Measurements from ENCODE around the gene PDCD6IP.

PDCD6IP gene

DNA sequence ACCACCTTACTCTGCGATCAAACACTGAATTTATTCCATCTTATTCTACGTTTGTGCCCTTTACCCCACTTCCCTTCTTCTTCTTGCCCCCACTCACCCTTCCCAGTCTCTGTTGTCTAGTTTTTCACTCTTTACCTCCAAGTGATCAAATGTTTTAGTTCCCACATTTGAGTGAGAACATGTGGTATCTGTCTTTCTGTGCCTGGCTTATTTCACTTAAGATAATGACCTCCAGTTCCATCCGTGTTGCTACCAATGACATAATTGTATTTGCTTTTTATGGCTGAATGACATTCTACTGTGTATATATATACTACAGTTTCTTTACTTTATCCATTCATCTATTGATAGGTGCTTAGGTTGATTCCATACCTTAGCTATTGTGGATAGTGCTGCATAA, 78.8 kb downstream of the PDCD6IP start:
- no peak overlapping the region for H3K4me3 ChIP-seq (ENCODE audit: low read depth, low read length)
- no peaks in the 10 kb centered on the region for H3K4me1 ChIP-seq (ENCODE audit: control insufficient read depth, insufficient read depth, low read length)
- no peaks in the 10 kb centered on the region for H3K36me3 ChIP-seq (ENCODE audit: control insufficient read depth in 2 of 2, insufficient read depth in 1 of 2, low read length in 2 of 2)
- CTCF ChIA-PET, result interaction anchor here (0.6 kb wide), 1 partner anchor 139 kb away, joined by 4 read pairs; no protein-coding TSS in a partner anchor
- no peak overlapping the region for H3K27ac ChIP-seq (ENCODE audit: extremely low read depth, low read depth, low read length)
- no peaks in the 10 kb centered on the region for H3K9me3 ChIP-seq (ENCODE audit: control insufficient read depth, insufficient read depth, low read depth, low read length)
- no peak for TF ChIP-seq ZNF121 (tag by site-specific recombination; IDR thresholded peaks at IDR 0.05)
- POLR2A ChIA-PET, result no interaction called here

DNA sequence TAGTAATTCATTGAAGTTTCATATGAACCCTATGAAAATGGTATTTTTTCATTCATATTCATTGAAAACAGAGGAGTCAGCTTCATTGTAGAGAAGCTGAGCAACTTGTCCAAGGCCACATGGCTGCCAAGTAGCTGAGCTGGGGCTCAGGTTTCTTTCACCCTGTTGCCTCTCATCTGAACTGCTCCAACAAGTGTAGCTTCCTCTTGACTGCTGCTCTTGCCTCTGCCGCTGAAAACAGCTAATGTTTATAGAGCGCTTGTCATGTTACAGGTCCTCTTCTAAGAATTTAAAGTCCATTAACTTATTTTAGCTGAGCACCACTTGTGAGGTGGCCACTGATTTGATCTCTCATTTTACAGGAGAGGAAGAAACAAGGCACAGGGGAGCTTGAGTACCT, 81.1 kb downstream of the PDCD6IP start:
- TF ChIP-seq ZNF354C (tag by site-specific recombination; IDR thresholded peaks at IDR 0.05; ENCODE audit: borderline replicate concordance, low read depth) (no peak), ZNF76 (tag by site-specific recombination; IDR thresholded peaks at IDR 0.05; ENCODE audit: borderline replicate concordance, low read depth) (no peak), SCRT2 (tag by site-specific recombination; IDR thresholded peaks at IDR 0.05) (peak; percentile 90), KLF16 (tag by site-specific recombination; IDR thresholded peaks at IDR 0.05) (no peak), ZNF341 (tag by site-specific recombination; IDR thresholded peaks at IDR 0.05; ENCODE audit: low read depth) (no peak), ZNF146 (tag by site-specific recombination; IDR thresholded peaks at IDR 0.05) (no peak), SCRT1 (tag by site-specific recombination; IDR thresholded peaks at IDR 0.05; ENCODE audit: borderline replicate concordance) (peak; percentile 84), ZFP3 (tag by site-specific recombination; IDR thresholded peaks at IDR 0.05; ENCODE audit: low read depth) (no peak), ZNF133 (tag by site-specific recombination; IDR thresholded peaks at IDR 0.05) (no peak), OVOL3 (tag by site-specific recombination; IDR thresholded peaks at IDR 0.05) (no peak), FEZF1 (tag by site-specific recombination; IDR thresholded peaks at IDR 0.05) (peak; percentile 82), ZNF776 (tag by site-specific recombination; IDR thresholded peaks at IDR 0.05; ENCODE audit: borderline replicate concordance) (no peak)
- TF ChIP-seq, protein P1, sequence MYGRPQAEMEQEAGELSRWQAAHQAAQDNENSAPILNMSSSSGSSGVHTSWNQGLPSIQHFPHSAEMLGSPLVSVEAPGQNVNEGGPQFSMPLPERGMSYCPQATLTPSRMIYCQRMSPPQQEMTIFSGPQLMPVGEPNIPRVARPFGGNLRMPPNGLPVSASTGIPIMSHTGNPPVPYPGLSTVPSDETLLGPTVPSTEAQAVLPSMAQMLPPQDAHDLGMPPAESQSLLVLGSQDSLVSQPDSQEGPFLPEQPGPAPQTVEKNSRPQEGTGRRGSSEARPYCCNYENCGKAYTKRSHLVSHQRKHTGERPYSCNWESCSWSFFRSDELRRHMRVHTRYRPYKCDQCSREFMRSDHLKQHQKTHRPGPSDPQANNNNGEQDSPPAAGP (tag by site-specific recombination; IDR thresholded peaks at IDR 0.05), result no peak
- Histone ChIP-seq H3K36me3 (ENCODE audit: control insufficient read depth in 2 of 2, insufficient read depth in 1 of 2, low read length in 2 of 2) (no peaks in the 10 kb centered on the region), H3K4me1 (ENCODE audit: control insufficient read depth, insufficient read depth, low read length) (no peaks in the 10 kb centered on the region), H3K4me3 (ENCODE audit: low read depth, low read length) (no peak overlapping the region), H3K9me3 (ENCODE audit: control insufficient read depth, insufficient read depth, low read depth, low read length) (no peaks in the 10 kb centered on the region), H3K27ac (ENCODE audit: extremely low read depth, low read depth, low read length) (no peak overlapping the region)
- ChIA-PET POLR2A (no interaction called here), CTCF (interaction anchor here (0.6 kb wide), 2 partner anchors 17 to 255 kb away, joined by 3 to 5 read pairs; no protein-coding TSS in a partner anchor)

DNA sequence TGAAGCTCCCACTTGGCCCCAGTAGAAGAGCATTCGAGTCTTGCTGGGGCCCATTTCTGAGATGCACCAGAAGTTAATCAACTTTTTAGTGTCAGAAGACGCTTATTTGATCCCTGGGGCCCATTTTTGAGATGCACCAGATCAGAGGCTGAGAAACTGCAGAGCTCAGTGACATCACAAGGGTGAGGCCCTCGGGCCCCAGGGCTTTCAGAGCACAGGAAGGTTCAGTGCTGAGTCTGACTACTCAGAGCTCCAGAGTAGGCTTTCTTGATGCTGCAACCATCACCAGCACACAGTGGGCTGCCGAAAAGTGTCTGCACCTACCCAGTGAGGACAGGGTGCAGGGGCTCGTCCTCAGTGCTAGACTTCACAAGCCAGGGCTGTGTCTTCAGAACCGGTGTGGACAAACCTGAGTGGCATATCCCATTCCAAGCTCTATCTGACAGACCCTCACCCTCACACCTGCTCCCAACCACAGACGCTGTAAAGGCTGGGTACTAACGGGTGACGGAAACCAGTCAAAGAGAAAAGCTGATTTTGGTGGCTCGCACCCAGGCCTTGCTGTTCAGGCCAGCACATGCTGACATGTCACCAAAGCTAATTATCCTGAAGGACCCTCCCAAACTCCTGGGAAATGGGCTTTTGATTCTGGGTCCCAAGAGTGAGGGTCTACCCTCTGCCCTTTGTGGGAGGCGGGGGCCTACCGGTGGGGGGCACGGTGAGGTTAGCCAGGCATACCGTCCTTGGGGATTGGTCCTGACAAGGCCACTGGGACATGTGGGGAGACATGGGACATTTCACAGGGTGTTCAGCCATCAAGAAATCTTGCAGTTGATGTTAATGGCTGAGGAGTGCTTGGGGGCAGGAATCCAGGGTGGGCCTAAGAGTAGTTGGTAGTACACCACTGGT, 83.0 kb downstream of the PDCD6IP start:
- ChIA-PET POLR2A (no interaction called here), CTCF (interaction anchor here (0.6 to 4.7 kb wide), 3 partner anchors 20 to 803 kb away, joined by 6 to 70 read pairs (median 57); no protein-coding TSS in a partner anchor)
- TF ChIP-seq SALL2 (tag by site-specific recombination; IDR thresholded peaks at IDR 0.05; ENCODE audit: borderline replicate concordance) (no peak), ZNF521 (tag by site-specific recombination; IDR thresholded peaks at IDR 0.05) (no peak)
- TF ChIP-seq, protein P2, sequence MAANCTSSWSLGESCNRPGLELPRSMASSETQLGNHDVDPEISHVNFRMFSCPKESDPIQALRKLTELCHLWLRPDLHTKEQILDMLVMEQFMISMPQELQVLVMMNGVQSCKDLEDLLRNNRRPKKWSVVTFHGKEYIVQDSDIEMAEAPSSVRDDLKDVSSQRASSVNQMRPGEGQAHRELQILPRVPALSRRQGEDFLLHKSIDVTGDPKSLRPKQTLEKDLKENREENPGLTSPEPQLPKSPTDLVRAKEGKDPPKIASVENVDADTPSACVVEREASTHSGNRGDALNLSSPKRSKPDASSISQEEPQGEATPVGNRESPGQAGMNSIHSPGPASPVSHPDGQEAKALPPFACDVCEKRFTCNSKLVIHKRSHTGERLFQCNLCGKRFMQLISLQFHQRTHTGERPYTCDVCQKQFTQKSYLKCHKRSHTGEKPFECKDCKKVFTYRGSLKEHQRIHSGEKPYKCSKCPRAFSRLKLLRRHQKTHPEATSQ (tag by site-specific recombination; IDR thresholded peaks at IDR 0.05), result no peak
- no peaks in the 10 kb centered on the region for H3K4me1 ChIP-seq (ENCODE audit: control insufficient read depth, insufficient read depth, low read length)
- H3K36me3 ChIP-seq (ENCODE audit: control insufficient read depth in 2 of 2, insufficient read depth in 1 of 2, low read length in 2 of 2), result no peaks in the 10 kb centered on the region
- H3K27ac ChIP-seq (ENCODE audit: extremely low read depth, low read depth, low read length), result no peak overlapping the region
- no peak overlapping the region for H3K4me3 ChIP-seq (ENCODE audit: low read depth, low read length)
- H3K9me3 ChIP-seq (ENCODE audit: control insufficient read depth, insufficient read depth, low read depth, low read length), result no peaks in the 10 kb centered on the region
